Medulla oblongata (tissue), 1 donor: Measurements from ENCODE around the gene ASCC1.

ENCODE experiments used
- DNase-seq: peaks from one replicate; pipeline ENCODE4 v3.0.0-alpha.2; 2015; ENCODE audit errors: extremely low spot score

Gene ASCC1

DNA sequence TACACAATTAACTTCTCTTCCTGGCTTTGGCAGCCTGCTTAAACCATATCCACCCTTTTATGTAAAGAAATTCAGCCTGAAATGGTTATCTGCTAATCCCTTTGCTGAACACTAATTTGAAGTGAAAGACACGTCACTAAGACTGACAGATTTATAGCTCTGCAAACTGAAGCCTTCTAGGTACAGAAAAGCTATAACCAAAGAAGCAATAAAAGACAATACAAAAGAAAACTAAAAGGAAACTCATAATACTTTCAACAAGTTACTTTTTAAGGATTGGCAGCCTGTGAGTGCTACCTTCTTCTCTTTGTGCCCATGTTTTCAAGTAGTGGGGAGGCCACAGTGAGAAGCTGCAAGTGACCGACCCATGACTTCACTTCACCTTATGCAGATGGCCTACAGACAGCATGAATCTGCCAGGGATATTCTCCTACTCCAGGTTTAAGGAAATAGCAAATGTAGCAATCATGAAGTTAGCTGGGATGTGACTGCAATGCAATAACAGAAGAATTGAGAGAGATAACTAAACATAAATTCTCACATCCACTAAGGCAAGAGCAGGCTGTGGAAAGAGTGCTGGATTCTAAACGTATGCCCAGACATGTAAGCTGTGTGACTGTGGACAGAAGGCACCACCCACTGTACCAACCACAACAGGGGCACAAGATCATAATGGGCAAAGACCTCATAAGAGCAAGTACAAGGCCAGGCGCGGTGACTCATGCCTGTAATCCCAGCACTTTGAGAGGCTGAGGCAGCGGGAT lies 117.1 kb downstream of the ASCC1 start:
- DNase-seq = no peak

DNA sequence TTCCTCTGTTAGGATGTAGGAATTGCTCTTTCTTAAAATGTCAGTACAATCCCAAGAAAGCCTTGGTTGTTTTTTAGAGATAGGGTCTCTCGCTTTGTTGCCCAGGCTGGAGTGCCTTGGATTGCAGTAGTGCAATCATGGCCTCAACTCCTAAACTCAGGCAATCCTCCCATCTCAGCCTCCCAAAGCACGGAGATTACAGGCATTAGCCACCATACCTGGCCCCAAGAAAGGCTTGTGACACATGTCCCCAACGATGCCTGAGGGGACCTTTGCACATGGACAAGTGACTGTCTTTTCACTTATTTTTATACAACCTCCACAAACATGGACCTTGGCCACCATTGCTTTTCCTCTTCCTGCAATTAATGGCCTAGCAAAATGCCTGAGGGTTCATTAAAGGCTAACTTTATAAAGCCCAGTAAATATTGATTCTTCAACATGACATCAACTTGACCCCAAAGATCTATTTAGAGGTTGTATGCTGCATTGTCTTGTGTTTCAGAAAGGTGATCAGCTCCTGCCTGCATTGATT lies 117.7 kb downstream of the ASCC1 start:
- no peak for DNase-seq

DNA sequence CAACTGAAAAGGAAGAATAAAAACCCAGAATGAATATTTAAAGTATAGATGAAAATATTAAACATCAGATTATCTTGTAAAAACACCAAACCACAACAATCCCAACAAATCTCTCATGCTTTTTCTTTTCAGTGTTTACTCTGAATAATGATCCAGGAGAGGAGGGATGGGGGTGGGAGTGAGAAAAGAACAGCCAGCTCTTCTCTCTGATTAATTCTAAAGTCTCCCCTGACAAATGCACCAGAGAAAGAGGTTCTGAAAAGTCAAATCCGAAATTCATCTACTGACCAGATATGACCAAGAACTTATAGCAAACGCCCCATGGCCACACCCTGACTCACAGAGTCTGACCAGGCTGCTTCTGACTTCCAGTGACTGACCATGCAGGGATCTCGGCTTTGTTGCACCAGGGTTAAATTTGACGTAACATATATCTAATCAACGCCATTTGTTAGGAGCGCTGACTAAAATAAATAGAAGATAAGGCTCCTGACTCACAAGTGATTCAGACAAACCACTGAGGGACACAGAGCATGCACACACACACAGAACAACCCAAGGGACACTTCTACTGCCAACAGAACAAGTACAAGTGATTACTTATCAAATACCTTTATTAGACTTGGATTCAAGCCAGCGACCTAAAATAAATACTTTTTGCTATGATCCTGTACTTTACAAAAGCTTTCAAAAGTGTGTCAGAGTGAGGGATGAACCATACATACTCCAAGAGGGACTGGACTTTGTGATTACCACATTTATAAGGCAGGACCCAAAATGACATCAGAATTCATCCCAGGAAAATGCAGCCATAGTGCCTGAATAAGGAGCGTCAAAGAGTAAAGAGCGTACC lies 118.4 kb downstream of the ASCC1 start:
- no peak for DNase-seq

DNA sequence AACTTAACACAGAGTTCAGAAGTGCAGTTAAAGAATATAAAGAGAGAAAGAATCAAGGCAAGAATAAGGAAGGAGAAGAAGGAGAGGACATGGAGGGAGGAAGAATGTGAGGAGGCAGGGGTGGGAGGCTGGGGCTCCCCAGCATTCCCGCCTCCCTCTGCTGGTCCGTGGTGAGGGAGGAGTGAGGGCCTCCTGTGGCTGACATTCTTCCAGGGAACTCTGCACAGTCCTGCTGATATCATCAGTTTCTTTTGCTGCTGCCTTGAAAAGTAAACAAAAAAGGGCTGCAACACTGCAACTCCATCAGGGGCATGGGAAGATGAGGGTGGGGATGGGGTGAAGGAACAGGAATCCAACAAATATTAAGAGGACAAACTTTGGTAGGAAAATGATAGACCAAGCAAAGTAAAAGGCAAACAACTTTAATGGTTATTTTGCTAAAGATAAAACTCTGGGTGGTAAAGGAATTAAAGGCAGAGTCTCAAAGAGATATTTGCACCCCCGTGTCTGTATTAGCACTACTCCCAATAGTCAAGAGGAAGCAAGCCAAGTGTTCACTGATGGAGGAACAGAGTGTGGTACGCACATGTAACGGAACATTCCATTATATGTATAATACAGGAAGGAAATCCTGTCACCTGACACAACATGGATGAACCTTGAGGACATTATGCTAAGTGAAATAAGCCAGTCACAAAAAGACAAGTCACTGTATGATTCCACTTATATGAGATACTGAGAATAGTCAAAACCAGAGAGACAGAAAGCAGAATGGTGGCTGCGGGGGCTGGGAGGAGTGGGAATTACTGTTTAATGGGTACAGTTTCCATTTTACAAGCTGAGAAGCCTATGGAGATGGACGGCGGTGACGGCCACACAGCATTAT lies 119.7 kb downstream of the ASCC1 start:
- no peak for DNase-seq

DNA sequence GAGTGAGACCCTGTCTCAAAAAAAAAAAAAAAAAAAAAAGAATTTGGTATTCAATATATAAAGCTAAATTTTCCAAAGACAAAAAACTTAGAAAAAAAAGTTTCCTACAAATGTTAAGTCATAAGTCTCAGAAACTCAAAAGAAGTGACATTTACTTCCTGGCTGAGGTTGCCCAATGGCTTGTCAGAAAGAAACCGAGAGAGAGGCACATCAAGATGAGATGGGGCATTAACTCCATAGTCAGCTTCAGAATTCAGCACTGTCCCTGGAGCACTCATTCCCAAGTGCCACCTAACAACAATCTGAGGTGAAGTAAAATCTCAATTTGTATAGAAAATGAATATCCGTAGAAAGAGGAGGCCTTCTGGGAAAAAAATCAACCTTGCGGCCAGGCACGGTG lies 120.9 kb downstream of the ASCC1 start:
- no peak for DNase-seq

DNA sequence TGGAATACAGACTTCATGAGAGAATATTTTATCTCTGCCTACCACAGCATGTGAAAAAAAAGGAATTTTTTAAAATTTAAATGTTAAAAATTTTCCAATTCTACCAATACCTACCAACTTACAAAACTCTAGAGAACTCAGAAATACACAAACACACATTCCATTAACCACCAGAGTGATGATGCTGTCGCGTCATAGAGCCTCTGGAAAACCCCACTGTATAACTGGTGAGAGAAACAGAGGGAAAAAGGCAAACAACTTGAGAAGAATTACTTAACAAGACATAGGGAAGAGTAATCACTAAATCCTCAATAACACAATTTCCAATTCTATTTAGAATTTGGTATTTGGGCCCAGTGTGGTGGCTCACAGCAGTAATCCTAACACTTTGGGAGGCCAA lies 121.5 kb downstream of the ASCC1 start:
- no peak for DNase-seq

DNA sequence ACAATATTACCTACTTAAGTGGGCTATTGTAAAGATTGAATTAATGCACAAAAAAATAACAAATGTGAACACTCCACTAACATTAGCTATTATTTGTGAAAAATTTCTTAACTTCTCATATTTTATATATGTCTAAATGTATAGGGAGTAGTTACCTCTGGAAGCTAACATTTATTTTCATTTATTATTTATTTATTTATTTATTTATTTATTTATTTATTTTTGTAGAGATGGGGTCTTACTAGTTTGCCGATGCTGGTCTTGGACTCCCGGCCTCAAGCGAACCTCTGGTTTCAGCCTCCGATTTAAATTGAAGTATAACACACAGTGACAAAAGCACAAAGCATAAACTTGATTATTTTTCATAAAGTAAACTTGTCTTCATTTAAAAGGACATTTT lies 122.6 kb downstream of the ASCC1 start:
- no peak for DNase-seq

- DNase-seq = no peak
These were observed 123.1 kb downstream of the ASCC1 start for GRCh38 chr10:72092987-72093386.

DNA sequence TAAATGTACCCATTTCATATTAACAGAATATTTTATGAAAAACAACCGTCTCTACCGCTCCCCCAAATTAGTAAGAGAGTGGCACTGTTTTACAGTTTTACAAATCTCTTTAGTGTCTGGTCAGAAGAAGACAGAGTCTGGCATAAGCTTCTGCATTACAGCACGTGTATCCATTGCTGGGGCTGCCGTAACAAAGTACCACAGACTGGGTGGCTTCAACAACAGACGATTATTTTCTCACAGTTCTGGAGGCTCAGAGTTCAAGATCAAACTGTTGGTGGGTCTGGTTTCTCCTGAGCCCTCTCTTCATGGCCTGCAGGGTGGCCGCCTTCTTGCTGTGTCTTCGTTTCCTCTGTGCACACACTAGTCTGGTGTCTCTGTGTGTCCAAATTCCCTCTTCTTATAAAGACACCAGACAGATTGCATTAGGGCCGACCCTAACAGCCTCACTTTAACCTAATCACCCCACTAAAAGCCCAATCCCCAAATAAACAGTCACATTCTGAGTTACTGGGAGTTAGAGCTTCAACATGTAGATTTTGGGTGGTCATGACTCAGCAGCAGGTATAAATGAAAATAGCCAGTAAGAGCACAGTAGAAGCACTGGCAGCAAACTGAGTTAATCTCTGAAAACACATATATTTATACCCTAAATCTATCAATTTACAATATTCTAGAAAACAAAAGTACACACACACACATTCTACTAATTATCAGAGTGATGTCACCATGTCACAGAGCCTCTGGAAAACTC lies 123.7 kb downstream of the ASCC1 start:
- DNase-seq = no peak

- no peak for DNase-seq
These were observed 125.8 kb downstream of the ASCC1 start for GRCh38 chr10:72090326-72090725.

DNA sequence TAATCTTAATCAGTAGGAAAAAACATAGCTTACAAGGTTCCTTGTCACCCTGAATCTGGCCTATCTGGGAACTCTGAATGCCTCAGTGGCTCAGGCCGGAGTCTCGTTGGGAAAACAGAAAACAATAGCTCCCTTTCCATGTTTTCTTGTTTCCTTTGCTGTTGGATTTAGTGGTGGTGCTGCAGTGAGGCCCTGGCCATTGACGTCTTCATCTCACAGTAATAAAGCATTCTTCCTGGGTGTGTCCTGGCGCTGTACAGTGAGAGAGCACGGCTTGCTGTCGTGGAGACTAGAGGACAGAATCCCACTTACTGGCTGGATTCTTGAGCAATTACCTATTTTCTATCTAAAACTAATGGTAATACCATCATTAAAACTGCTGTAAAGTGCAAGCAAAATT lies 126.5 kb downstream of the ASCC1 start:
- DNase-seq = no peak

- DNase-seq = peak; percentile 65
These were observed 127.0 kb downstream of the ASCC1 start for GRCh38 chr10:72088889-72089575.

- peak; percentile 54 for DNase-seq
These were observed 127.8 kb downstream of the ASCC1 start, which contains the start of gene SPOCK2 for GRCh38 chr10:72087969-72088888. TSS of gene SPOCK2 (minus strand) at chr10:72088551. CDS start at chr10:72088328, 223 bp downstream.

DNA sequence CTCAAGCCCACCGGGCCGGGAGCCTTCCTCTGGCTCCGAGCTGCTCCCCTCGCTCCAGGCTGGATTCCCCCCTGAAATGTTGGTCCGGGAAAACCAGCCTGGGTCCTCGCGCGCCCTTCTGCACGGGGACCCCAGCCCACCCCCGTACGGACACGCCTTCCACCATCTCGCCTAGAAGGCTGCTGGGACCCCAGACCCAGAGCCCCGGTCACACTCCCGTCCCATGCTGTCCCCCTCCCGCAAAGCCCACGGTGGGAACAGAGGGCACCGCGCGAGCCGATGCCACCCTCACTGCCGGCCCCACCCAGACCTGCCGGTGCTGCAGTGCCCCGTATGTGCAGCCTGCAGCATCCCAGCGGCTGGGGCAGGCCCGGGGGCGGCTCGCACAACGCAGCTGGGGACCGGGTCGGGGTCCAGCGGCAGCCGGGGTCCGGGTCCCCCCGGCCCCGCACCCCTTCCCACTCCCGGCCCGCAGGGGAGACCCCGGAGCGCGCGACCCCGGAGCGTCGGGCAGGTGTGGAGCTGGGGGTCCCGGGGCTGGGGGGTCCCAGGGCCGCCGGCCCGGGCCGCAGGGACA lies 128.6 kb downstream of the ASCC1 start:
- no peak for DNase-seq

- DNase-seq = no peak
These were observed 129.3 kb downstream of the ASCC1 start for GRCh38 chr10:72086466-72087391.

GRCh38 chr10:72085864-72086465 lies 130.1 kb downstream of the ASCC1 start:
- no peak for DNase-seq

GRCh38 chr10:72085166-72085565 lies 130.9 kb downstream of the ASCC1 start:
- no peak for DNase-seq
